Mammary epithelial cell (primary cell): ENCODE measurements around the gene CNRIP1.

ENCODE experiments used
- CTCF ChIP-seq, 2 donors: IDR thresholded peaks in 1 of 2; conservative IDR thresholded peaks in 1 of 2; 2 replicates each; pipeline ENCODE4 v1.5.1; 2011 to 2012; ENCODE audit warnings: inconsistent platforms in 2 of 2, low read length in 2 of 2, mild to moderate bottlenecking in 2 of 2, control low read depth in 1 of 2, low read depth in 1 of 2; ENCODE audit not compliant: insufficient read depth in 1 of 2; ENCODE audit errors: extremely low read depth in 1 of 2
- EZH2 ChIP-seq: IDR thresholded peaks from 2 replicates; pipeline ENCODE4 v1.6.1; 2012; ENCODE audit warnings: low read length, inconsistent platforms, borderline replicate concordance

GRCh38 chr2:68318914-68319397 is 793 bp downstream of the CNRIP1 start:
- TF ChIP-seq CTCF (conservative IDR thresholded peaks at IDR 0.05 in 1 of 2, IDR thresholded peaks at IDR 0.05 in 1 of 2; ENCODE audit: extremely low read depth in 1 of 2, insufficient read depth in 1 of 2, low read depth in 1 of 2, low read length in 2 of 2) = no peak
- no peak for TF ChIP-seq EZH2
